Fibroblast of lung (primary cell): ENCODE measurements around the gene SLC1A7. TPM values are rescaled to one million over a fixed set of nuclear protein-coding genes. Genes with fewer than 3 reads are reported as not detected.

ENCODE experiments used
- DNase-seq, 2 donors: peaks; one replicate each; pipeline versions ENCODE4 v3.0.0 to v3.0.0-alpha.2; 2010; ENCODE audit warnings: low read depth in 2 of 2
- H2AFZ ChIP-seq: 2 replicates; pipeline ENCODE4 v1.5.1; 2012; ENCODE audit warnings: low read length, control low read depth, inconsistent platforms
- H3K27ac ChIP-seq: 2 replicates; pipeline ENCODE4 v1.5.1; 2011; ENCODE audit warnings: low read length, control low read depth; ENCODE audit not compliant: insufficient read depth
- H3K27me3 ChIP-seq: 2 replicates; pipeline ENCODE4 v1.5.1; 2011; ENCODE audit warnings: mild to moderate bottlenecking, low read length; ENCODE audit not compliant: control insufficient read depth, insufficient read depth
- H3K36me3 ChIP-seq: 2 replicates; pipeline ENCODE4 v1.5.1; 2011; ENCODE audit warnings: low read length; ENCODE audit not compliant: control insufficient read depth, insufficient read depth
- H3K4me1 ChIP-seq: 2 replicates; pipeline ENCODE4 v1.5.1; 2011; ENCODE audit warnings: low read length; ENCODE audit not compliant: control insufficient read depth, insufficient read depth; ENCODE audit errors: extremely low read depth
- H3K4me2 ChIP-seq: 2 replicates; pipeline ENCODE4 v1.5.1; 2011; ENCODE audit warnings: low read length, control low read depth; ENCODE audit not compliant: insufficient read depth; ENCODE audit errors: extremely low read depth
- H3K4me3 ChIP-seq, 4 experiments: fragments of 200-600 bp in 1 of 4; sonication (generic) in 1 of 4; replicated peaks in 1 of 4; 2 replicates each; pipeline ENCODE4 v1.5.1; 2011 to 2016; ENCODE audit warnings: low read length in 4 of 4, low read depth in 3 of 4, mild to moderate bottlenecking in 3 of 4, control low read depth in 2 of 4, inconsistent platforms in 1 of 4, mixed read lengths in 1 of 4; ENCODE audit not compliant: insufficient read depth in 1 of 4; ENCODE audit errors: control extremely low read depth in 1 of 4
- H3K79me2 ChIP-seq: 2 replicates; pipeline ENCODE4 v1.5.1; 2012; ENCODE audit warnings: mild to moderate bottlenecking, low read length, inconsistent platforms; ENCODE audit not compliant: control insufficient read depth, insufficient read depth
- H3K9ac ChIP-seq: 2 replicates; pipeline ENCODE4 v1.5.1; 2011; ENCODE audit warnings: mild to moderate bottlenecking, low read length, control low read depth; ENCODE audit not compliant: insufficient read depth
- H3K9me3 ChIP-seq: 2 replicates; pipeline ENCODE4 v1.5.1; 2012; ENCODE audit warnings: low read depth, low read length; ENCODE audit not compliant: control insufficient read depth, insufficient read depth
- H4K20me1 ChIP-seq: 2 replicates; pipeline ENCODE4 v1.5.1; 2011; ENCODE audit warnings: low read length; ENCODE audit not compliant: control insufficient read depth, insufficient read depth; ENCODE audit errors: extremely low read depth
- EZH2 ChIP-seq: IDR thresholded peaks from 2 replicates; pipeline ENCODE4 v1.5.1; 2012; ENCODE audit warnings: low read length, control low read depth, mild to moderate bottlenecking; ENCODE audit errors: missing control alignments
- polyA plus RNA-seq, 2 donors: library from polyadenylated mRNA; depleted of rRNA in 1 of 2; stranded (reverse) in 1 of 2; unstranded in 1 of 2; fragments of >200 nt; gene quantifications; 2 replicates each; pipeline ENCODE4 v1.2.1, GENCODE V29; 2011 to 2012; ENCODE audit warnings: missing spikeins in 1 of 2
- total RNA-seq: library from RNA; depleted of rRNA; stranded (reverse); fragments of >200 nt; gene quantifications from 2 replicates; pipeline ENCODE4 v1.2.1, GENCODE V29; 2014
- TF ChIP-seq, protein P1 (sequence below), 2 donors: IDR thresholded peaks in 1 of 2; conservative IDR thresholded peaks in 1 of 2; 1 replicate in 1 of 2; 2 replicates in 1 of 2; pipeline ENCODE4 v1.5.1; 2011 to 2012; ENCODE audit warnings: low read length in 2 of 2, control low read depth in 1 of 2, inconsistent platforms in 1 of 2, low read depth in 1 of 2, mild to moderate bottlenecking in 1 of 2

SLC1A7 gene
- total and polyA plus RNA-seq, 2 donors (not counting 1 experiment from before 2014, with no cell fraction given), result 0.15 to 0.33 TPM

GRCh38 chr1:53182111-53182593, 39.7 kb upstream of the SLC1A7 start:
- Histone ChIP-seq H3K36me3 (no peaks in the 10 kb centered on the region), H3K9ac (no peak overlapping the region), H3K79me2 (no peaks in the 10 kb centered on the region), H3K4me3 (no peak overlapping the region), H3K27ac (peak overlapping the region; percentile 68), H3K4me2 (no peak overlapping the region), H2AFZ (no peak overlapping the region), H3K4me1 (peaks cover 43% of the 10 kb centered on the region), H4K20me1 (no peaks in the 10 kb centered on the region), H3K27me3 (no peaks in the 10 kb centered on the region), H3K9me3 (no peaks in the 10 kb centered on the region)
- TF ChIP-seq, protein P1, sequence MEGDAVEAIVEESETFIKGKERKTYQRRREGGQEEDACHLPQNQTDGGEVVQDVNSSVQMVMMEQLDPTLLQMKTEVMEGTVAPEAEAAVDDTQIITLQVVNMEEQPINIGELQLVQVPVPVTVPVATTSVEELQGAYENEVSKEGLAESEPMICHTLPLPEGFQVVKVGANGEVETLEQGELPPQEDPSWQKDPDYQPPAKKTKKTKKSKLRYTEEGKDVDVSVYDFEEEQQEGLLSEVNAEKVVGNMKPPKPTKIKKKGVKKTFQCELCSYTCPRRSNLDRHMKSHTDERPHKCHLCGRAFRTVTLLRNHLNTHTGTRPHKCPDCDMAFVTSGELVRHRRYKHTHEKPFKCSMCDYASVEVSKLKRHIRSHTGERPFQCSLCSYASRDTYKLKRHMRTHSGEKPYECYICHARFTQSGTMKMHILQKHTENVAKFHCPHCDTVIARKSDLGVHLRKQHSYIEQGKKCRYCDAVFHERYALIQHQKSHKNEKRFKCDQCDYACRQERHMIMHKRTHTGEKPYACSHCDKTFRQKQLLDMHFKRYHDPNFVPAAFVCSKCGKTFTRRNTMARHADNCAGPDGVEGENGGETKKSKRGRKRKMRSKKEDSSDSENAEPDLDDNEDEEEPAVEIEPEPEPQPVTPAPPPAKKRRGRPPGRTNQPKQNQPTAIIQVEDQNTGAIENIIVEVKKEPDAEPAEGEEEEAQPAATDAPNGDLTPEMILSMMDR (conservative IDR thresholded peaks at IDR 0.05 in 1 of 2, IDR thresholded peaks at IDR 0.05 in 1 of 2; ENCODE audit: low read depth in 1 of 2, low read length in 2 of 2), result peak; percentile 64 to 67
- no peak for TF ChIP-seq EZH2
- peak; percentile 68 to 80 for DNase-seq

DNA sequence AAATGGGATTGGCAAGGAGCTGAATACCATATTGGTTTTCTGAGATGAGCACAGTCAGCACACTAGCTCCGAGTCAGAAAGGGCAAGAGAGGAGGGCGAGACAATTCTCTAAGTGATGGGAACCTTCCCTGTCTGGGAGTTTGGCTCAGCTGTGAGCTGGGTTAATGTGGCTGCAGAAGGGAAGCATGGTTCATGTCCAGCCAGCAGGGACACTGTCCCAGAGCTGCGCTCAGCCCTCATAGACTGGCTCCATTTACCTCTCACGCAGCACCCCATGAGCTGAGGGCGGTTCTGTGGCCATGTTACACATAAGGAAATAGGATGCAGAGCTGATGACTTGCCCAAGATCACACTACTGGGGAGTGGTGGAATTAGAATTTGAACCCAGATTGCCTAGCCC, 38.5 kb upstream of the SLC1A7 start:
- Histone ChIP-seq H3K27me3 (no peaks in the 10 kb centered on the region), H4K20me1 (no peaks in the 10 kb centered on the region), H3K4me3 (no peak overlapping the region), H2AFZ (no peak overlapping the region), H3K9ac (no peak overlapping the region), H3K4me2 (no peak overlapping the region), H3K79me2 (no peaks in the 10 kb centered on the region), H3K36me3 (no peaks in the 10 kb centered on the region), H3K27ac (peak overlapping the region; percentile 68), H3K4me1 (peaks cover 51% of the 10 kb centered on the region), H3K9me3 (no peaks in the 10 kb centered on the region)
- no peak for DNase-seq
- TF ChIP-seq, protein P1 (conservative IDR thresholded peaks at IDR 0.05 in 1 of 2, IDR thresholded peaks at IDR 0.05 in 1 of 2; ENCODE audit: low read depth in 1 of 2, low read length in 2 of 2), result no peak
- TF ChIP-seq EZH2, result no peak

GRCh38 chr1:53180226-53180625, 37.8 kb upstream of the SLC1A7 start:
- H2AFZ ChIP-seq, result no peak overlapping the region
- peak overlapping the region; percentile 68 for H3K27ac ChIP-seq
- DNase-seq, result peak; percentile 59 to 86
- no peaks in the 10 kb centered on the region for H3K79me2 ChIP-seq
- no peak for TF ChIP-seq EZH2
- TF ChIP-seq, protein P1 (conservative IDR thresholded peaks at IDR 0.05 in 1 of 2, IDR thresholded peaks at IDR 0.05 in 1 of 2; ENCODE audit: low read depth in 1 of 2, low read length in 2 of 2), result no peak
- no peaks in the 10 kb centered on the region for H3K9me3 ChIP-seq
- no peak overlapping the region for H3K4me3 ChIP-seq
- no peaks in the 10 kb centered on the region for H4K20me1 ChIP-seq
- H3K36me3 ChIP-seq, result no peaks in the 10 kb centered on the region
- no peak overlapping the region for H3K9ac ChIP-seq
- H3K4me1 ChIP-seq, result peaks cover 51% of the 10 kb centered on the region
- H3K4me2 ChIP-seq, result no peak overlapping the region
- no peaks in the 10 kb centered on the region for H3K27me3 ChIP-seq
